GM19455 (cell line): Measurements from ENCODE around the gene USP17L13.
"Not testable (repeated sequence)": the region's sequence is repeated elsewhere in the genome, so short reads cannot be mapped to it uniquely, and the experiment has no call there.

Experiments used
- ATAC-seq: cut with Tn5 transposase; IDR thresholded peaks from one replicate; pipeline ENCODE4 v1.9.1; 2021; ENCODE audit not compliant: unreplicated experiment

Gene USP17L13, protein sequence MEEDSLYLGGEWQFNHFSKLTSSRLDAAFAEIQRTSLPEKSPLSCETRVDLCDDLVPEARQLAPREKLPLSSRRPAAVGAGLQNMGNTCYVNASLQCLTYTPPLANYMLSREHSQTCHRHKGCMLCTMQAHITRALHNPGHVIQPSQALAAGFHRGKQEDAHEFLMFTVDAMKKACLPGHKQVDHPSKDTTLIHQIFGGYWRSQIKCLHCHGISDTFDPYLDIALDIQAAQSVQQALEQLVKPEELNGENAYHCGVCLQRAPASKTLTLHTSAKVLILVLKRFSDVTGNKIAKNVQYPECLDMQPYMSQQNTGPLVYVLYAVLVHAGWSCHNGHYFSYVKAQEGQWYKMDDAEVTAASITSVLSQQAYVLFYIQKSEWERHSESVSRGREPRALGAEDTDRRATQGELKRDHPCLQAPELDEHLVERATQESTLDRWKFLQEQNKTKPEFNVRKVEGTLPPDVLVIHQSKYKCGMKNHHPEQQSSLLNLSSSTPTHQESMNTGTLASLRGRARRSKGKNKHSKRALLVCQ

DNA sequence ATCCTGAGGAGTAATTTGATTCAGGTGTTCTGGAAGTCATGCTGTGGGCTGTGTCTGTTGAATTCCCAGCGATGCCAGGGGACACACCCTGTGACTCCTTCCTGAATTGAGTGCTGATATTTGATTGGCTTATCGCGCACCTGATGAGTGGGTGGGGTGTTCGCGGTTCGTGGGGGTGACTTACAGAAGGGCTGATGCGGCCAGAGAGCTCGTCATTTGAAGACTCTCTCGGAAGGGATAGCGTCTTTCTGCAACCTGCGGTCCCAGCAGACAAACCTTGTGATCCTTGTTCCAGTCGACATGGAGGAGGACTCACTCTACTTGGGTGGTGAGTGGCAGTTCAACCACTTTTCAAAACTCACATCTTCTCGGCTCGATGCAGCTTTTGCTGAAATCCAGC is at the start of gene USP17L13:
Gene USP17L13 (plus strand): TSS at position 301 of the 400 bp plus-strand sequence. CDS start 0 bp downstream, at position 301.
- ATAC-seq: not testable (repeated sequence)

DNA sequence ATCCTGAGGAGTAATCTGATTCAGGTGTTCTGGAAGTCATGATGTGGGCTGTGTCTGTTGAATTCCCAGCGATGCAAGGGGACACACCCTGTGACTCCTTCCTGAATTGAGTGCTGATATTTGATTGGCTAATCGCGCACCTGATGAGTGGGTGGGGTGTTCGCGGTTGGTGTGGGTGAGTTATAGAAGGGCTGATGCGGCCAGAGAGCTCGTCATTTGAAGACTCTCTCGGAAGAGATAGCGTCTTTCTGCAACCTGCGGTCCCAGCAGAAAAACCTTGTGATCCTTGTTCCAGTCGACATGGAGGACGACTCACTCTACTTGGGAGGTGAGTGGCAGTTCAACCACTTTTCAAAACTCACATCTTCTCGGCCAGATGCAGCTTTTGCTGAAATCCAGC is 14.3 kb upstream of the USP17L13 start, which contains the start of gene USP17L10:
Gene USP17L10 (plus strand): TSS at position 301 of the 400 bp plus-strand sequence. CDS start 0 bp downstream, at position 301.
- not testable (repeated sequence) for ATAC-seq

DNA sequence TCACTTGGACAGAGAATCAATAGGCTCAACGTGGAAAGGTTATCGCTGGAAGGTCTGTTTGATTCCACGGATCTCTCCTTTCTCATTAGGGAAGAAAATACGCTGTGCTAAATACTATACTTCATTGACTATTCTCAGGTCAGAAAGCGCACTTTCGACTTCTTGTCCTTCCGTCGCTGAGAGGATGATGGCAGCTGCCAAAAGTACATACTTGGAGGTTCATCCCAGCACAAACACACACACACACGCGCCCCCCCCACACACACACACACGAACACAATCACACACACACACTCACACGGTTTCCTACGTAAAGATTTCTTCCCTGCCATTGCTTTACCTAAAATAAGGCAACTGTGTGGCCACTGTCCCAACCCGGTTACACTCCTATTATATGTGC is 10.0 kb upstream of the USP17L13 start:
- not testable (repeated sequence) for ATAC-seq

DNA sequence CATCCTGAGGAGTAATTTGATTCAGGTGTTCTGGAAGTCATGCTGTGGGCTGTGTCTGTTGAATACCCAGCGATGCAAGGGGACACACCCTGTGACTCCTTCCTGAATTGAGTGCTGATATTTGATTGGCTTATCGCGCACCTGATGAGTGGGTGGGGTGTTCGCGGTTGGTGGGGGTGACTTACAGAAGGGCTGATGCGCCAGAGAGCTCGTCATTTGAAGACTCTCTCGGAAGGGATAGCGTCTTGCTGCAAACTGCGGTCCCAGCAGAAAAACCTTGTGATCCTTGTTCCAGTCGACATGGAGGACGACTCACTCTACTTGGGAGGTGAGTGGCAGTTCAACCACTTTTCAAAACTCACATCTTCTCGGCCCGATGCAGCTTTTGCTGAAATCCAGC is 9.6 kb upstream of the USP17L13 start, which contains the start of gene USP17L11:
Gene USP17L11 (plus strand): TSS at position 301 of the 400 bp plus-strand sequence. CDS start 0 bp downstream, at position 301.
- not testable (repeated sequence) for ATAC-seq

DNA sequence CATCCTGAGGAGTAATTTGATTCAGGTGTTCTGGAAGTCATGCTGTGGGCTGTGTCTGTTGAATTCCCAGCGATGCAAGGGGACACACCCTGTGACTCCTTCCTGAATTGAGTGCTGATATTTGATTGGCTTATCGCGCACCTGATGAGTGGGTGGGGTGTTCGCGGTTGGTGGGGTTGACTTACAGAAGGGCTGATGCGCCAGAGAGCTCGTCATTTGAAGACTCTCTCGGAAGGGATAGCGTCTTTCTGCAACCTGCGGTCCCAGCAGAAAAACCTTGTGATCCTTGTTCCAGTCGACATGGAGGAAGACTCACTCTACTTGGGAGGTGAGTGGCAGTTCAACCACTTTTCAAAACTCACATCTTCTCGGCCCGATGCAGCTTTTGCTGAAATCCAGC is 4.8 kb upstream of the USP17L13 start, which contains the start of gene USP17L12:
Gene USP17L12 (plus strand): TSS at position 301 of the 400 bp plus-strand sequence. CDS start 0 bp downstream, at position 301.
- ATAC-seq: not testable (repeated sequence)

DNA sequence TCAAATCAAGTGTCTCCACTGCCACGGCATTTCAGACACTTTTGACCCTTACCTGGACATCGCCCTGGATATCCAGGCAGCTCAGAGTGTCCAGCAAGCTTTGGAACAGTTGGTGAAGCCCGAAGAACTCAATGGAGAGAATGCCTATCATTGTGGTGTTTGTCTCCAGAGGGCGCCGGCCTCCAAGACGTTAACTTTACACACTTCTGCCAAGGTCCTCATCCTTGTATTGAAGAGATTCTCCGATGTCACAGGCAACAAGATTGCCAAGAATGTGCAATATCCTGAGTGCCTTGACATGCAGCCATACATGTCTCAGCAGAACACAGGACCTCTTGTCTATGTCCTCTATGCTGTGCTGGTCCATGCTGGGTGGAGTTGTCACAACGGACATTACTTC is 5.6 kb downstream of the USP17L13 start:
- not testable (repeated sequence) for ATAC-seq

DNA sequence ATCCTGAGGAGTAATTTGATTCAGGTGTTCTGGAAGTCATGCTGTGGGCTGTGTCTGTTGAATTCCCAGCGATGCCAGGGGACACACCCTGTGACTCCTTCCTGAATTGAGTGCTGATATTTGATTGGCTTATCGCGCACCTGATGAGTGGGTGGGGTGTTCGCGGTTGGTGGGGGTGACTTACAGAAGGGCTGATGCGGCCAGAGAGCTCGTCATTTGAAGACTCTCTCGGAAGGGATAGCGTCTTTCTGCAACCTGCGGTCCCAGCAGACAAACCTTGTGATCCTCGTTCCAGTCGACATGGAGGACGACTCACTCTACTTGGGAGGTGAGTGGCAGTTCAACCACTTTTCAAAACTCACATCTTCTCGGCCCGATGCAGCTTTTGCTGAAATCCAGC is 9.4 kb downstream of the USP17L13 start, which contains the start of gene USP17L15:
Gene USP17L15 (plus strand): TSS at position 301 of the 400 bp plus-strand sequence. CDS start 0 bp downstream, at position 301.
- ATAC-seq: not testable (repeated sequence)

DNA sequence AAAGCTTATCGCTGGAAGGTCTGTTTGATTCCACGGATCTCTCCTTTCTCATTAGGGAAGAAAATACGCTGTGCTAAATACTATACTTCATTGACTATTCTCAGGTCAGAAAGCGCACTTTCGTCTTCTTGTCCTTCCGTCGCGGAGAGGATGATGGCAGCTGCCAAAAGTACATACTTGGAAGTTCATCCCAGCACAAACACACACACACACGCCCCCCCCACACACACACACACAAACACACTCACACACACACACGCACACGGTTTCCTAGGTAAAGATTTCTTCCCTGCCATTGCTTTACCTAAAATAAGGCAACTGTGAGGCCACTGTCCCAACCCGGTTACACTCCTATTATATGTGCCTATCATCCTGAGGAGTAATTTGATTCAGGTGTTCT is 13.8 kb downstream of the USP17L13 start:
- not testable (repeated sequence) for ATAC-seq

DNA sequence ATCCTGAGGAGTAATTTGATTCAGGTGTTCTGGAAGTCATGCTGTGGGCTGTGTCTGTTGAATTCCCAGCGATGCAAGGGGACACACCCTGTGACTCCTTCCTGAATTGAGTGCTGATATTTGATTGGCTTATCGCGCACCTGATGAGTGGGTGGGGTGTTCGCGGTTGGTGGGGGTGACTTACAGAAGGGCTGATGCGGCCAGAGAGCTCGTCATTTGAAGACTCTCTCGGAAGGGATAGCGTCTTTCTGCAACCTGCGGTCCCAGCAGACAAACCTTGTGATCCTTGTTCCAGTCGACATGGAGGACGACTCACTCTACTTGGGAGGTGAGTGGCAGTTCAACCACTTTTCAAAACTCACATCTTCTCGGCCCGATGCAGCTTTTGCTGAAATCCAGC is 18.9 kb downstream of the USP17L13 start, which contains the start of gene USP17L17:
Gene USP17L17 (plus strand): TSS at position 301 of the 400 bp plus-strand sequence. CDS start 0 bp downstream, at position 301.
- ATAC-seq: not testable (repeated sequence)

DNA sequence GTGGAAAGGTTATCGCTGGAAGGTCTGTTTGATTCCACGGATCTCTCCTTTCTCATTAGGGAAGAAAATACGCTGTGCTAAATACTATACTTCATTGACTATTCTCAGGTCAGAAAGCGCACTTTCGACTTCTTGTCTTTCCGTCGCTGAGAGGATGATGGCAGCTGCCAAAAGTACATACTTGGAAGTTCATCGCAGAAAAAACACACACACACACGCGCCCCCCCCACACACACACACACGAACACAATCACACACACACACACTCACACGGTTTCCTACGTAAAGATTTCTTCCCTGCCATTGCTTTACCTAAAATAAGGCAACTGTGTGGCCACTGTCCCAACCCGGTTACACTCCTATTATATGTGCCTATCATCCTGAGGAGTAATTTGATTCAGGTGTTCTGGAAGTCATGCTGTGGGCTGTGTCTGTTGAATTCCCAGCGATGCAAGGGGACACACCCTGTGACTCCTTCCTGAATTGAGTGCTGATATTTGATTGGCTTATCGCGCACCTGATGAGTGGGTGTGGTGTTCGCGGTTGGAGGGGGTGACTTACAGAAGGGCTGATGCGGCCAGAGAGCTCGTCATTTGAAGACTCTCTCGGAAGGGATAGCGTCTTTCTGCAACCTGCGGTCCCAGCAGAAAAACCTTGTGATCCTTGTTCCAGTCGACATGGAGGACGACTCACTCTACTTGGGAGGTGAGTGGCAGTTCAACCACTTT is 23.4 kb downstream of the USP17L13 start, which contains the start of gene USP17L18:
Gene USP17L18 (plus strand): TSS at position 678 of the 728 bp plus-strand sequence. CDS start 0 bp downstream, at position 678.
- not testable (repeated sequence) for ATAC-seq

DNA sequence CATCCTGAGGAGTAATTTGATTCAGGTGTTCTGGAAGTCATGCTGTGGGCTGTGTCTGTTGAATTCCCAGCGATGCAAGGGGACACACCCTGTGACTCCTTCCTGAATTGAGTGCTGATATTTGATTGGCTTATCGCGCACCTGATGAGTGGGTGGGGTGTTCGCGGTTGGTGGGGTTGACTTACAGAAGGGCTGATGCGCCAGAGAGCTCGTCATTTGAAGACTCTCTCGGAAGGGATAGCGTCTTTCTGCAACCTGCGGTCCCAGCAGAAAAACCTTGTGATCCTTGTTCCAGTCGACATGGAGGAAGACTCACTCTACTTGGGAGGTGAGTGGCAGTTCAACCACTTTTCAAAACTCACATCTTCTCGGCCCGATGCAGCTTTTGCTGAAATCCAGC is 28.4 kb downstream of the USP17L13 start, which contains the start of gene USP17L19:
Gene USP17L19 (plus strand): TSS at position 301 of the 400 bp plus-strand sequence. CDS start 0 bp downstream, at position 301.
- ATAC-seq: not testable (repeated sequence)

DNA sequence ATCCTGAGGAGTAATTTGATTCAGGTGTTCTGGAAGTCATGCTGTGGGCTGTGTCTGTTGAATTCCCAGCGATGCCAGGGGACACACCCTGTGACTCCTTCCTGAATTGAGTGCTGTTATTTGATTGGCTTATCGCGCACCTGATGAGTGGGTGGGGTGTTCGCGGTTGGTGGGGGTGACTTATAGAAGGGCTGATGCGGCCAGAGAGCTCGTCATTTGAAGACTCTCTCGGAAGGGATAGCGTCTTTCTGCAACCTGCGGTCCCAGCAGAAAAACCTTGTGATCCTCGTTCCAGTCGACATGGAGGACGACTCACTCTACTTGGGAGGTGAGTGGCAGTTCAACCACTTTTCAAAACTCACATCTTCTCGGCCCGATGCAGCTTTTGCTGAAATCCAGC is 33.1 kb downstream of the USP17L13 start, which contains the start of gene USP17L20:
Gene USP17L20 (plus strand): TSS at position 301 of the 400 bp plus-strand sequence. CDS start 0 bp downstream, at position 301.
- not testable (repeated sequence) for ATAC-seq

DNA sequence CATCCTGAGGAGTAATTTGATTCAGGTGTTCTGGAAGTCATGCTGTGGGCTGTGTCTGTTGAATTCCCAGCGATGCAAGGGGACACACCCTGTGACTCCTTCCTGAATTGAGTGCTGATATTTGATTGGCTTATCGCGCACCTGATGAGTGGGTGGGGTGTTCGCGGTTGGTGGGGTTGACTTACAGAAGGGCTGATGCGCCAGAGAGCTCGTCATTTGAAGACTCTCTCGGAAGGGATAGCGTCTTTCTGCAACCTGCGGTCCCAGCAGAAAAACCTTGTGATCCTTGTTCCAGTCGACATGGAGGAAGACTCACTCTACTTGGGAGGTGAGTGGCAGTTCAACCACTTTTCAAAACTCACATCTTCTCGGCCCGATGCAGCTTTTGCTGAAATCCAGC is 37.9 kb downstream of the USP17L13 start, which contains the start of gene USP17L21:
Gene USP17L21 (plus strand): TSS at position 301 of the 400 bp plus-strand sequence. CDS start 0 bp downstream, at position 301.
- not testable (repeated sequence) for ATAC-seq

DNA sequence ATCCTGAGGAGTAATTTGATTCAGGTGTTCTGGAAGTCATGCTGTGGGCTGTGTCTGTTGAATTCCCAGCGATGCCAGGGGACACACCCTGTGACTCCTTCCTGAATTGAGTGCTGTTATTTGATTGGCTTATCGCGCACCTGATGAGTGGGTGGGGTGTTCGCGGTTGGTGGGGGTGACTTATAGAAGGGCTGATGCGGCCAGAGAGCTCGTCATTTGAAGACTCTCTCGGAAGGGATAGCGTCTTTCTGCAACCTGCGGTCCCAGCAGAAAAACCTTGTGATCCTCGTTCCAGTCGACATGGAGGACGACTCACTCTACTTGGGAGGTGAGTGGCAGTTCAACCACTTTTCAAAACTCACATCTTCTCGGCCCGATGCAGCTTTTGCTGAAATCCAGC is 42.6 kb downstream of the USP17L13 start, which contains the start of gene USP17L22:
Gene USP17L22 (plus strand): TSS at position 301 of the 400 bp plus-strand sequence. CDS start 0 bp downstream, at position 301.
- not testable (repeated sequence) for ATAC-seq

DNA sequence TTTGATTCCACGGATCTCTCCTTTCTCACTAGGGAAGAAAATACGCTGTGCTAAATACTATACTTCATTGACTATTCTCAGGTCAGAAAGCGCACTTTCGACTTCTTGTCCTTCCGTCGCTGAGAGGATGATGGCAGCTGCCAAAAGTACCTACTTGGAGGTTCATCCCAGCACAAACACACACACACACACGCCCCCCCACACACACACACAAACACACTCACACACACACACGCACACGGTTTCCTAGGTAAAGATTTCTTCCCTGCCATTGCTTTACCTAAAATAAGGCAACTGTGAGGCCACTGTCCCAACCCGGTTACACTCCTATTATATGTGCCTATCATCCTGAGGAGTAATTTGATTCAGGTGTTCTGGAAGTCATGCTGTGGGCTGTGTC is 47.0 kb downstream of the USP17L13 start:
- not testable (repeated sequence) for ATAC-seq
